HCT116 (cell line): ENCODE results near the gene CPSF4L. TPM values are rescaled to one million over a fixed set of nuclear protein-coding genes. Genes with fewer than 3 reads are reported as not detected.

Source experiments
- ATAC-seq: fragments of 200-7000 bp; cut with Tn5 transposase; 2 replicates; pipeline ENCODE4 v1.9.1; 2020; ENCODE audit warnings: mild to moderate bottlenecking, moderate library complexity
- BruUV-seq: library from RNA; stranded (reverse); fragments of 400-500 nt; replicated peaks from 2 replicates; lab custom pipeline; 2021; lab: Mats Ljungman, UMichigan
- CTCF ChIA-PET: fragments of 300-600 bp; sonication (Branson Sonifier 250); formaldehyde crosslinking; loops from one replicate; lab custom pipeline; 2021; ENCODE audit warnings: antibody characterized with exemption; lab: Charles Lee
- POLR2A ChIA-PET: fragments of 300-600, 350-600 bp; sonication (Branson Sonifier 250); formaldehyde crosslinking; loops from one replicate; lab custom pipeline; 2021; ENCODE audit warnings: antibody characterized with exemption; lab: Charles Lee
- RAD21 ChIA-PET, 2 experiments: fragments of 300-600 bp; sonication (Branson Sonifier 250); formaldehyde crosslinking; loops; one replicate each; lab custom pipeline; 2023; ENCODE audit warnings: low total read pairs in 2 of 2; ENCODE audit not compliant: uncharacterized antibody in 2 of 2, unreplicated experiment in 2 of 2, low non-redundant PET in 1 of 2; lab: Charles Lee
- DNase-seq: peaks from one replicate; pipeline ENCODE4 v3.0.0-alpha.2; 2010; ENCODE audit warnings: low read depth, low spot score
- H2AFZ ChIP-seq: fragments of 200-600 bp; shearing (Covaris generic), sonication (generic); 2 replicates; pipeline ENCODE4 v1.6.1; 2017; ENCODE audit warnings: low read depth, mixed run types, mixed read lengths, antibody characterized with exemption, low read length; ENCODE audit not compliant: poor library complexity, severe bottlenecking
- H3K27ac ChIP-seq: 2 replicates; pipeline ENCODE4 v1.5.1; 2012; ENCODE audit warnings: low read depth, low read length
- H3K27me3 ChIP-seq: fragments of 200-600 bp; sonication (generic); 2 replicates; pipeline ENCODE4 v1.6.1; 2016; ENCODE audit warnings: mixed run types, low read length, mixed read lengths; ENCODE audit not compliant: insufficient read depth
- H3K36me3 ChIP-seq, 2 experiments: fragments of 200-500 bp in 1 of 2; fragments of 200-600 bp in 1 of 2; sonication (Bioruptor generic) in 1 of 2; sonication (generic) in 1 of 2; 2 replicates each; pipeline versions ENCODE4 v1.5.1 to v1.6.1; 2014 to 2016; ENCODE audit warnings: low read length in 2 of 2, inconsistent platforms in 1 of 2, mixed read lengths in 1 of 2, mixed run types in 1 of 2; ENCODE audit not compliant: insufficient read depth in 2 of 2, control insufficient read depth in 1 of 2
- H3K4me1 ChIP-seq, 2 experiments: fragments of 200-600 bp in 1 of 2; sonication (generic) in 1 of 2; 2 replicates each; pipeline versions ENCODE4 v1.5.1 to v1.6.1; 2012 to 2017; ENCODE audit warnings: low read length in 2 of 2, inconsistent platforms in 1 of 2, mild to moderate bottlenecking in 1 of 2, mixed read lengths in 1 of 2, mixed run types in 1 of 2, moderate library complexity in 1 of 2; ENCODE audit not compliant: insufficient read depth in 2 of 2, control insufficient read depth in 1 of 2
- H3K4me2 ChIP-seq: fragments of 200-600 bp; sonication (generic); 2 replicates; pipeline ENCODE4 v1.6.1; 2017; ENCODE audit warnings: mixed run types, low read length, mixed read lengths
- H3K4me3 ChIP-seq, 2 experiments: fragments of 200-600 bp in 1 of 2; sonication (generic) in 1 of 2; replicated peaks in 1 of 2; 2 replicates each; pipeline ENCODE4 v1.5.1; 2011 to 2016; ENCODE audit warnings: low read length in 2 of 2, control low read depth in 1 of 2, low read depth in 1 of 2, mild to moderate bottlenecking in 1 of 2, mixed read lengths in 1 of 2, mixed run types in 1 of 2
- H3K79me2 ChIP-seq: fragments of 200-600 bp; sonication (generic); 2 replicates; pipeline ENCODE4 v1.6.1; 2017; ENCODE audit warnings: mild to moderate bottlenecking, mixed run types, low read length, moderate library complexity, mixed read lengths; ENCODE audit not compliant: insufficient read depth
- H3K9ac ChIP-seq: fragments of 200-600 bp; sonication (generic); 2 replicates; pipeline ENCODE4 v1.6.1; 2016; ENCODE audit warnings: low read length, mixed read lengths
- H3K9me2 ChIP-seq: fragments of 200-600 bp; sonication (generic), shearing (Covaris generic); 2 replicates; pipeline ENCODE4 v1.6.1; 2017; ENCODE audit warnings: mixed run types, mild to moderate bottlenecking, moderate library complexity; ENCODE audit not compliant: insufficient read depth
- H3K9me3 ChIP-seq, 2 experiments: fragments of 200-500 bp in 1 of 2; fragments of 200-600 bp in 1 of 2; sonication (Bioruptor generic) in 1 of 2; sonication (generic) in 1 of 2; 2 replicates each; pipeline ENCODE4 v1.6.1; 2014 to 2017; ENCODE audit warnings: low read length in 2 of 2, mixed read lengths in 2 of 2, inconsistent platforms in 1 of 2, low read depth in 1 of 2, mild to moderate bottlenecking in 1 of 2, mixed run types in 1 of 2, moderate library complexity in 1 of 2; ENCODE audit not compliant: control insufficient read depth in 1 of 2, insufficient read depth in 1 of 2
- H4K20me1 ChIP-seq: fragments of 200-600 bp; sonication (generic), shearing (Covaris generic); 2 replicates; pipeline ENCODE4 v1.6.1; 2017; ENCODE audit warnings: mixed run types, mild to moderate bottlenecking, moderate library complexity; ENCODE audit not compliant: insufficient read depth
- CEBPB ChIP-seq: IDR thresholded peaks from 2 replicates; pipeline ENCODE4 v1.6.1; 2012; ENCODE audit warnings: low read depth
- EGR1 ChIP-seq: IDR thresholded peaks from 2 replicates; pipeline ENCODE4 v1.6.1; 2012; ENCODE audit warnings: low read depth
- EZH2 ChIP-seq: fragments of 200-600 bp; sonication (generic); IDR thresholded peaks from 2 replicates; pipeline ENCODE4 v1.6.1; 2017; ENCODE audit warnings: antibody characterized with exemption, mixed run types
- EZH2phosphoT487 ChIP-seq: fragments of 200-600 bp; IDR thresholded peaks from 2 replicates; pipeline ENCODE4 v1.6.1; 2018; ENCODE audit warnings: antibody characterized with exemption, borderline replicate concordance
- POLR2AphosphoS5 ChIP-seq: IDR thresholded peaks from 2 replicates; pipeline ENCODE4 v1.6.1; 2011; ENCODE audit warnings: mild to moderate bottlenecking, low read depth, low read length, moderate library complexity
- SIN3A ChIP-seq: IDR thresholded peaks from 2 replicates; pipeline ENCODE4 v1.6.1; 2012; ENCODE audit warnings: low read depth
- SP1 ChIP-seq: IDR thresholded peaks from 2 replicates; pipeline ENCODE4 v1.6.1; 2012; ENCODE audit warnings: low read depth
- TCF7L2 ChIP-seq: IDR thresholded peaks from 2 replicates; pipeline ENCODE4 v1.7.0; 2011; ENCODE audit warnings: borderline replicate concordance, inconsistent platforms; ENCODE audit not compliant: insufficient read depth, insufficient read length; ENCODE audit errors: extremely low read depth
- ZFX ChIP-seq: fragments of 450-650 bp; IDR thresholded peaks from 2 replicates; pipeline ENCODE4 v1.6.1; 2017
- intact Hi-C: fragments of 100-400 bp; cut with micrococcal nuclease; formaldehyde crosslinking; loops from 2 replicates; pipeline ENCODE4 v1.10.0; 2022
- total RNA-seq: library from RNA; stranded (reverse); gene quantifications from one replicate; pipeline ENCODE4 v1.2.1, GENCODE V29; 2021; ENCODE audit not compliant: unreplicated experiment
- TF ChIP-seq, protein P1 (sequence below): IDR thresholded peaks from 2 replicates; pipeline ENCODE4 v1.6.1; 2012; ENCODE audit warnings: low read depth
- TF ChIP-seq, protein P2 (sequence below): IDR thresholded peaks from 2 replicates; pipeline ENCODE4 v1.6.1; 2011; ENCODE audit warnings: mild to moderate bottlenecking, low read length, moderate library complexity; ENCODE audit not compliant: insufficient replicate concordance; ENCODE audit errors: extremely low read depth
- TF ChIP-seq, protein P3 (sequence below): IDR thresholded peaks from 2 replicates; pipeline ENCODE4 v1.6.1; 2012
- TF ChIP-seq, protein P4 (sequence below), 3 experiments: fragments of 200-600 bp in 1 of 3; sonication (generic) in 1 of 3; IDR thresholded peaks in 2 of 3; conservative IDR thresholded peaks in 1 of 3; 2 replicates each; pipeline ENCODE4 v1.5.1; 2012 to 2017; ENCODE audit warnings: low read depth in 2 of 3, low read length in 2 of 3, antibody characterized with exemption in 1 of 3, borderline replicate concordance in 1 of 3, control low read depth in 1 of 3, mild to moderate bottlenecking in 1 of 3, mixed read lengths in 1 of 3, mixed run types in 1 of 3, moderate library complexity in 1 of 3; ENCODE audit not compliant: insufficient read depth in 1 of 3

CPSF4L gene
- total RNA-seq, 1 experiment from 2014 or later = not detected

DNA sequence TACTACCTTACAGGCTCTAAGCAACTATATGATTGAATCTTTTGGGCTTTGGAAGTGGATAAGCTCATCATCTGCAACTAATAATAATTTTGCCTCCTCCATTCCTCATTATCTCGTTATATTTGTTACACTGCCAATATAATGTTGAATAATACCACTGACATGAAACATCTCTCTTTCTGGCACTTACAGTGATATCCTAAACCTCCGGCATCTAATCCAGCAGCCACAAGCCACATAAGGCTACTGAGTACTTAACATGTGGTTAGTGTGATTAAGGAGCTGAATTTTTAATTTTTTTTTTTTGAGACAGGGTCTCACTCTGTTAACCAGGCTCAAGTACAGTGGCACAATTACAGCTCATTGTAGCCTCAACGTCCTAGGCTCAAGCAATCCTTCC, 40.5 kb upstream of the CPSF4L start (continued):
- TF ChIP-seq, protein P1, sequence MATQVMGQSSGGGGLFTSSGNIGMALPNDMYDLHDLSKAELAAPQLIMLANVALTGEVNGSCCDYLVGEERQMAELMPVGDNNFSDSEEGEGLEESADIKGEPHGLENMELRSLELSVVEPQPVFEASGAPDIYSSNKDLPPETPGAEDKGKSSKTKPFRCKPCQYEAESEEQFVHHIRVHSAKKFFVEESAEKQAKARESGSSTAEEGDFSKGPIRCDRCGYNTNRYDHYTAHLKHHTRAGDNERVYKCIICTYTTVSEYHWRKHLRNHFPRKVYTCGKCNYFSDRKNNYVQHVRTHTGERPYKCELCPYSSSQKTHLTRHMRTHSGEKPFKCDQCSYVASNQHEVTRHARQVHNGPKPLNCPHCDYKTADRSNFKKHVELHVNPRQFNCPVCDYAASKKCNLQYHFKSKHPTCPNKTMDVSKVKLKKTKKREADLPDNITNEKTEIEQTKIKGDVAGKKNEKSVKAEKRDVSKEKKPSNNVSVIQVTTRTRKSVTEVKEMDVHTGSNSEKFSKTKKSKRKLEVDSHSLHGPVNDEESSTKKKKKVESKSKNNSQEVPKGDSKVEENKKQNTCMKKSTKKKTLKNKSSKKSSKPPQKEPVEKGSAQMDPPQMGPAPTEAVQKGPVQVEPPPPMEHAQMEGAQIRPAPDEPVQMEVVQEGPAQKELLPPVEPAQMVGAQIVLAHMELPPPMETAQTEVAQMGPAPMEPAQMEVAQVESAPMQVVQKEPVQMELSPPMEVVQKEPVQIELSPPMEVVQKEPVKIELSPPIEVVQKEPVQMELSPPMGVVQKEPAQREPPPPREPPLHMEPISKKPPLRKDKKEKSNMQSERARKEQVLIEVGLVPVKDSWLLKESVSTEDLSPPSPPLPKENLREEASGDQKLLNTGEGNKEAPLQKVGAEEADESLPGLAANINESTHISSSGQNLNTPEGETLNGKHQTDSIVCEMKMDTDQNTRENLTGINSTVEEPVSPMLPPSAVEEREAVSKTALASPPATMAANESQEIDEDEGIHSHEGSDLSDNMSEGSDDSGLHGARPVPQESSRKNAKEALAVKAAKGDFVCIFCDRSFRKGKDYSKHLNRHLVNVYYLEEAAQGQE = no peak
- TF ChIP-seq POLR2AphosphoS5 (no peak), EGR1 (no peak), SIN3A (no peak), CEBPB (no peak), EZH2 (no peak)
- TF ChIP-seq, protein P2, sequence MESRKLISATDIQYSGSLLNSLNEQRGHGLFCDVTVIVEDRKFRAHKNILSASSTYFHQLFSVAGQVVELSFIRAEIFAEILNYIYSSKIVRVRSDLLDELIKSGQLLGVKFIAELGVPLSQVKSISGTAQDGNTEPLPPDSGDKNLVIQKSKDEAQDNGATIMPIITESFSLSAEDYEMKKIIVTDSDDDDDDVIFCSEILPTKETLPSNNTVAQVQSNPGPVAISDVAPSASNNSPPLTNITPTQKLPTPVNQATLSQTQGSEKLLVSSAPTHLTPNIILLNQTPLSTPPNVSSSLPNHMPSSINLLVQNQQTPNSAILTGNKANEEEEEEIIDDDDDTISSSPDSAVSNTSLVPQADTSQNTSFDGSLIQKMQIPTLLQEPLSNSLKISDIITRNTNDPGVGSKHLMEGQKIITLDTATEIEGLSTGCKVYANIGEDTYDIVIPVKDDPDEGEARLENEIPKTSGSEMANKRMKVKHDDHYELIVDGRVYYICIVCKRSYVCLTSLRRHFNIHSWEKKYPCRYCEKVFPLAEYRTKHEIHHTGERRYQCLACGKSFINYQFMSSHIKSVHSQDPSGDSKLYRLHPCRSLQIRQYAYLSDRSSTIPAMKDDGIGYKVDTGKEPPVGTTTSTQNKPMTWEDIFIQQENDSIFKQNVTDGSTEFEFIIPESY = no peak

DNA sequence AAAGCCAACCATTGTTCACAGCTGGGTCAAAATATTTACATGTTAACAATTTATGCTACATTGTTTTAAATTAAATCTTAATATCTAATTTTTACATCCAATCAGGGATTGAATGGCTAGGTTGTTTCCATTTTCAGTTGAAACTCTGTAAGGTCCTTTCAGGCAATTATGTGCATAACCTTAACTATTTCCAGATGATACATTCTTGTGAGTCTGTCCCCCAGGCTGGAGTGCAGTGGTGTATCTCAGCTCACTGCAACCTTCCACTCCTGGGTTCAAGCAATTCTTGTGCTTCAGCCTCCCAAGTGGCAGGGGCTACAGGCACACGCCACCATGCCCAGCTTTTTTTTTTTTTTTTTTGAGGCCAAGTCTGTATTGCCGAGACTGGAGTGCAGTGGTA, 39.7 kb upstream of the CPSF4L start:
- intact Hi-C loops = no loop called here
- POLR2A ChIA-PET = interaction anchor here (1.2 kb wide), 1 partner anchor 8 kb away, joined by 5 read pairs; no protein-coding TSS in a partner anchor
- no TSS peak for BruUV-seq
- H3K4me2 ChIP-seq = no peak overlapping the region
- CTCF ChIA-PET = interaction anchor here (1.1 kb wide), 1 partner anchor 10 kb away, joined by 6 read pairs; no protein-coding TSS in a partner anchor
- no peak for ATAC-seq
- H4K20me1 ChIP-seq = no peaks in the 10 kb centered on the region
- H3K27me3 ChIP-seq = no peaks in the 10 kb centered on the region
- no peak overlapping the region for H3K4me3 ChIP-seq
- H3K79me2 ChIP-seq = peaks cover 88% of the 10 kb centered on the region
- no peaks in the 10 kb centered on the region for H3K9me2 ChIP-seq
- H3K27ac ChIP-seq = no peak overlapping the region
- DNase-seq = no peak
- H3K36me3 ChIP-seq = no peaks in the 10 kb centered on the region
- RAD21 ChIA-PET = no interaction called here
- no peak overlapping the region for H3K9ac ChIP-seq
- H2AFZ ChIP-seq = no peak overlapping the region
- H3K4me1 ChIP-seq = peaks cover 48 to 71% of the 10 kb centered on the region in 2 experiments
- no peaks in the 10 kb centered on the region for H3K9me3 ChIP-seq
- TF ChIP-seq, protein P1 = no peak
- TF ChIP-seq SP1 (no peak), TCF7L2 (no peak), EZH2 (no peak), EZH2phosphoT487 (no peak), ZFX (no peak)
- TF ChIP-seq, protein P3, sequence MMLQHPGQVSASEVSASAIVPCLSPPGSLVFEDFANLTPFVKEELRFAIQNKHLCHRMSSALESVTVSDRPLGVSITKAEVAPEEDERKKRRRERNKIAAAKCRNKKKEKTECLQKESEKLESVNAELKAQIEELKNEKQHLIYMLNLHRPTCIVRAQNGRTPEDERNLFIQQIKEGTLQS = no peak
- TF ChIP-seq, protein P4, sequence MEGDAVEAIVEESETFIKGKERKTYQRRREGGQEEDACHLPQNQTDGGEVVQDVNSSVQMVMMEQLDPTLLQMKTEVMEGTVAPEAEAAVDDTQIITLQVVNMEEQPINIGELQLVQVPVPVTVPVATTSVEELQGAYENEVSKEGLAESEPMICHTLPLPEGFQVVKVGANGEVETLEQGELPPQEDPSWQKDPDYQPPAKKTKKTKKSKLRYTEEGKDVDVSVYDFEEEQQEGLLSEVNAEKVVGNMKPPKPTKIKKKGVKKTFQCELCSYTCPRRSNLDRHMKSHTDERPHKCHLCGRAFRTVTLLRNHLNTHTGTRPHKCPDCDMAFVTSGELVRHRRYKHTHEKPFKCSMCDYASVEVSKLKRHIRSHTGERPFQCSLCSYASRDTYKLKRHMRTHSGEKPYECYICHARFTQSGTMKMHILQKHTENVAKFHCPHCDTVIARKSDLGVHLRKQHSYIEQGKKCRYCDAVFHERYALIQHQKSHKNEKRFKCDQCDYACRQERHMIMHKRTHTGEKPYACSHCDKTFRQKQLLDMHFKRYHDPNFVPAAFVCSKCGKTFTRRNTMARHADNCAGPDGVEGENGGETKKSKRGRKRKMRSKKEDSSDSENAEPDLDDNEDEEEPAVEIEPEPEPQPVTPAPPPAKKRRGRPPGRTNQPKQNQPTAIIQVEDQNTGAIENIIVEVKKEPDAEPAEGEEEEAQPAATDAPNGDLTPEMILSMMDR (IDR thresholded peaks at IDR 0.05 in 2 of 3, conservative IDR thresholded peaks at IDR 0.05 in 1 of 3; ENCODE audit: borderline replicate concordance in 1 of 3, insufficient read depth in 1 of 3, low read depth in 2 of 3, low read length in 2 of 3) = no peak
